KMS-11 (cell line): ENCODE data around the gene DYDC1.

ENCODE experiments used
- H2AFZ ChIP-seq: fragments of 200-600 bp; sonication (generic); 2 replicates; pipeline ENCODE4 v1.6.1; 2016; ENCODE audit warnings: antibody characterized with exemption, mixed run types, low read depth
- H3K27ac ChIP-seq: fragments of 200-600 bp; sonication (generic); 2 replicates; pipeline ENCODE4 v1.6.1; 2016; ENCODE audit warnings: mild to moderate bottlenecking, mixed run types
- H3K27me3 ChIP-seq: fragments of 200-600 bp; sonication (generic); 2 replicates; pipeline ENCODE4 v1.6.1; 2017; ENCODE audit warnings: mild to moderate bottlenecking, low read depth, mixed run types, moderate library complexity; ENCODE audit not compliant: insufficient read depth
- H3K36me3 ChIP-seq: fragments of 200-600 bp; sonication (generic); 2 replicates; pipeline ENCODE4 v1.6.1; 2017; ENCODE audit warnings: mild to moderate bottlenecking, mixed run types; ENCODE audit not compliant: insufficient read depth
- H3K4me1 ChIP-seq: fragments of 200-600 bp; sonication (generic); 2 replicates; pipeline ENCODE4 v1.6.1; 2016; ENCODE audit warnings: mild to moderate bottlenecking, low read depth, mixed run types; ENCODE audit not compliant: poor library complexity, severe bottlenecking
- H3K4me2 ChIP-seq: fragments of 200-600 bp; sonication (generic); 2 replicates; pipeline ENCODE4 v1.7.0; 2016; ENCODE audit warnings: mild to moderate bottlenecking, mixed run types
- H3K4me3 ChIP-seq: fragments of 200-600 bp; sonication (generic); IDR thresholded peaks from 2 replicates; pipeline ENCODE4 v1.6.1; 2017; ENCODE audit warnings: low read depth, low read length, mixed read lengths; ENCODE audit not compliant: insufficient read depth
- H3K79me2 ChIP-seq: fragments of 200-600 bp; sonication (generic); 2 replicates; pipeline ENCODE4 v1.6.1; 2016; ENCODE audit warnings: low read depth, mixed run types; ENCODE audit not compliant: insufficient read depth
- H3K9ac ChIP-seq: fragments of 200-600 bp; sonication (generic); 2 replicates; pipeline ENCODE4 v1.6.1; 2016; ENCODE audit warnings: mild to moderate bottlenecking, mixed run types
- H4K20me1 ChIP-seq: fragments of 200-600 bp; sonication (generic); 2 replicates; pipeline ENCODE4 v1.6.1; 2016; ENCODE audit warnings: mild to moderate bottlenecking, mixed run types; ENCODE audit not compliant: insufficient read depth
- TF ChIP-seq, protein P1 (sequence below): fragments of 200-600 bp; sonication (generic); conservative IDR thresholded peaks from 2 replicates; pipeline ENCODE4 v1.6.1; 2017; ENCODE audit warnings: low read depth, mild to moderate bottlenecking, antibody characterized with exemption, low read length, moderate library complexity, mixed read lengths

Gene DYDC1

DNA sequence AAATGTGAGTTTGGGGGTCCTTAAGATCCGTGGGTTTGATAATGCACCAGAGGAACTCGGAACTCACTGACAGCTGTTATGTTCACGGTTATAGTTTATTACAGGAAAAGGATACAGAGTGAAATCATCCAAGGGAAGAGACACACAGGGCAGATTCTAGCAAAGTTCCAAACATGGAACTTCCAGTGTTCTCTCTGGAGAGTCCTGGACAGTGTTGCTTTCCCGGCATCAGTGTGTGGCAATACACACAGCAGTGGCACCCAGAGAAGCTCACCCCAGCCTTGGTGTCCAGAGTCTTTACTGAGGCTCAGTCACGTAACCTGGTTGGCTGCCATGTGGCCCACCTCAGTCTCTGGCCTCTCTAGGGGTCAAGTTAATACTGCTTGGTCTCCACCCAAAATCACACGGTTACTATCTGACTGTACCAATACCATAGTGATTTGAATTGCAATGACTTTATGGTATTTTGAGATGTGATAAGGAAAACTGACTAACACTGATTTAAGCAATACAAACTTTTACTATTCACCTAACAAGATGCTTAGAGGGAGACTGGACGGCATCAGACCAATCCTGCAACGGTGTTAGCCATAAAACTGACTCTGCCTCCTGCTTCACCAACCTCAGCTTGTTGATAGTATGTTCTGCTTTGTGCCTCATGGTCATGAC is 43.7 kb upstream of the DYDC1 start:
- Histone ChIP-seq H3K4me1 (no peaks in the 10 kb centered on the region), H4K20me1 (no peaks in the 10 kb centered on the region), H2AFZ (no peak overlapping the region), H3K36me3 (no peaks in the 10 kb centered on the region), H3K79me2 (no peaks in the 10 kb centered on the region), H3K27ac (no peak overlapping the region), H3K4me2 (no peak overlapping the region), H3K4me3 (no peak overlapping the region), H3K9ac (no peak overlapping the region), H3K27me3 (no peaks in the 10 kb centered on the region)
- TF ChIP-seq, protein P1, sequence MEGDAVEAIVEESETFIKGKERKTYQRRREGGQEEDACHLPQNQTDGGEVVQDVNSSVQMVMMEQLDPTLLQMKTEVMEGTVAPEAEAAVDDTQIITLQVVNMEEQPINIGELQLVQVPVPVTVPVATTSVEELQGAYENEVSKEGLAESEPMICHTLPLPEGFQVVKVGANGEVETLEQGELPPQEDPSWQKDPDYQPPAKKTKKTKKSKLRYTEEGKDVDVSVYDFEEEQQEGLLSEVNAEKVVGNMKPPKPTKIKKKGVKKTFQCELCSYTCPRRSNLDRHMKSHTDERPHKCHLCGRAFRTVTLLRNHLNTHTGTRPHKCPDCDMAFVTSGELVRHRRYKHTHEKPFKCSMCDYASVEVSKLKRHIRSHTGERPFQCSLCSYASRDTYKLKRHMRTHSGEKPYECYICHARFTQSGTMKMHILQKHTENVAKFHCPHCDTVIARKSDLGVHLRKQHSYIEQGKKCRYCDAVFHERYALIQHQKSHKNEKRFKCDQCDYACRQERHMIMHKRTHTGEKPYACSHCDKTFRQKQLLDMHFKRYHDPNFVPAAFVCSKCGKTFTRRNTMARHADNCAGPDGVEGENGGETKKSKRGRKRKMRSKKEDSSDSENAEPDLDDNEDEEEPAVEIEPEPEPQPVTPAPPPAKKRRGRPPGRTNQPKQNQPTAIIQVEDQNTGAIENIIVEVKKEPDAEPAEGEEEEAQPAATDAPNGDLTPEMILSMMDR, result no peak

DNA sequence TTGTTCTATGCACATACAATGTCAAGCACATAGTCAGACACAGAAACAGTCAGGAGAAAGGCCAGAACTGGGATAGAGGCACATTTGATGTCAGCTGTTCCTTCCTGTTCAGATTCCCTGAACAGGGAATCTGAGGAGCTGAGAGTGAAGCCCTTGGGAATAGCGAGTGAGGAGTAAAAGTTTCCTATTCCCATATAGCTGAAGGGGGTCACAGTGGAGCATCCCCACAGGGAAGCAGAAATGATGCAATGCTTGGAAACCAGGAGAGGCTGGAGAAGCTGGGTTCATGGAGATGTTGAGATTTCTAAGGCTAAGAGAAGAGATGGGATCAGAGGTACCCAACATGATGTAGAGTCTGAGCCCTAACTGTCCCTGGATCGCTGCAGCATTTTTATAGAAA is 40.5 kb upstream of the DYDC1 start:
- no peak overlapping the region for H3K4me2 ChIP-seq
- no peaks in the 10 kb centered on the region for H3K79me2 ChIP-seq
- no peak overlapping the region for H3K9ac ChIP-seq
- H3K4me3 ChIP-seq, result no peak overlapping the region
- H4K20me1 ChIP-seq, result no peaks in the 10 kb centered on the region
- no peak overlapping the region for H2AFZ ChIP-seq
- TF ChIP-seq, protein P1, result no peak
- no peaks in the 10 kb centered on the region for H3K36me3 ChIP-seq
- no peak overlapping the region for H3K27ac ChIP-seq
- no peaks in the 10 kb centered on the region for H3K27me3 ChIP-seq
- H3K4me1 ChIP-seq, result no peaks in the 10 kb centered on the region

- Histone ChIP-seq H3K27me3 (no peaks in the 10 kb centered on the region), H3K79me2 (no peaks in the 10 kb centered on the region), H3K4me3 (no peak overlapping the region), H3K4me2 (no peak overlapping the region), H3K27ac (no peak overlapping the region), H4K20me1 (no peaks in the 10 kb centered on the region), H2AFZ (no peak overlapping the region), H3K36me3 (no peaks in the 10 kb centered on the region), H3K9ac (no peak overlapping the region), H3K4me1 (no peaks in the 10 kb centered on the region)
- TF ChIP-seq, protein P1, result no peak
These were observed 37.9 kb upstream of the DYDC1 start for GRCh38 chr10:80394358-80394916.

DNA sequence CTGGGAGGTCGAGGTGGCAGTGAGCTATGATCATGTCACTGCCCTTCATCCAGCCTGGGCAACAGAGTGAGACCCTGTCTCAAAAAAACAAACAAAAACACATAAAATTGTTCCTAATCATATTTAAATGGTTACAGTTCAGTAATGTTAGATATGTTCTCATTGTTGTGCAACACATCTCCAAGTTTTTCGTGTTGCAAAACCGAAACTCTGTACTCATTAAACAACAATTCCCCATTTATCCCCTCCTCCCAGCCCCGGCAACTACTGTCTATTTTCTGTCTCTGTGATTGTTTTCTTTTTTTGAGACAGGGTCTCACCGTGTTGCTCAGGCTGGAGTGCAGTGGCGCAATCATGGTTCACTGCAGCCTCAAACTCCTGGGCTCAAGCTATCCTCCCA is 35.7 kb upstream of the DYDC1 start:
- H2AFZ ChIP-seq, result no peak overlapping the region
- no peak overlapping the region for H3K4me2 ChIP-seq
- H3K4me1 ChIP-seq, result no peaks in the 10 kb centered on the region
- H3K9ac ChIP-seq, result no peak overlapping the region
- TF ChIP-seq, protein P1, result no peak
- H3K27ac ChIP-seq, result no peak overlapping the region
- no peaks in the 10 kb centered on the region for H3K79me2 ChIP-seq
- no peak overlapping the region for H3K4me3 ChIP-seq
- no peaks in the 10 kb centered on the region for H3K27me3 ChIP-seq
- no peaks in the 10 kb centered on the region for H3K36me3 ChIP-seq
- H4K20me1 ChIP-seq, result no peaks in the 10 kb centered on the region
